Heart right ventricle (tissue), 16 donors: ENCODE data around the gene EEPD1. TPM values are rescaled to one million over a fixed set of nuclear protein-coding genes. Genes with fewer than 3 reads are reported as not detected.

ENCODE experiments used
- ATAC-seq, 8 donors: fragments of 200-7000 bp; cut with Tn5 transposase; one replicate each; pipeline ENCODE4 v1.9.1; 2020; ENCODE audit warnings: mild to moderate bottlenecking in 8 of 8, moderate library complexity in 8 of 8, moderate number of reproducible peaks in 1 of 8
- DNase-seq, 2 donors: peaks; one replicate each; pipeline ENCODE4 v3.0.0-alpha.2; 2020
- H3K27ac ChIP-seq, 10 donors: fragments of 200-600 bp; sonication (generic) in 2 of 10; one replicate each; pipeline versions ENCODE4 v1.5.0 to v1.8.0; 2020 to 2022; ENCODE audit warnings: mild to moderate bottlenecking in 3 of 10
- H3K27me3 ChIP-seq, 7 donors: fragments of 200-600 bp; one replicate each; pipeline ENCODE4 v1.8.0; 2021 to 2022; ENCODE audit warnings: mild to moderate bottlenecking in 2 of 7
- H3K36me3 ChIP-seq, 9 donors: fragments of 200-600 bp; sonication (generic) in 1 of 9; one replicate each; pipeline versions ENCODE4 v1.5.0 to v1.8.0; 2020 to 2022; ENCODE audit warnings: mild to moderate bottlenecking in 2 of 9
- H3K4me1 ChIP-seq, 9 donors: fragments of 200-600 bp; sonication (generic) in 1 of 9; one replicate each; pipeline versions ENCODE4 v1.5.0 to v1.8.0; 2020 to 2022; ENCODE audit warnings: mild to moderate bottlenecking in 4 of 9
- H3K4me3 ChIP-seq, 10 donors: fragments of 200-600 bp; sonication (generic) in 2 of 10; one replicate each; pipeline versions ENCODE4 v1.5.0 to v1.8.0; 2020 to 2022; ENCODE audit warnings: mild to moderate bottlenecking in 7 of 10, moderate library complexity in 2 of 10
- H3K9me3 ChIP-seq, 11 donors: fragments of 200-600 bp in 10 of 11; sonication (generic) in 2 of 11; one replicate each; pipeline versions ENCODE4 v1.5.0 to v1.8.0; 2013 to 2022; ENCODE audit warnings: mild to moderate bottlenecking in 2 of 11, control low read depth in 1 of 11, moderate library complexity in 1 of 11
- CTCF ChIP-seq, 9 donors: fragments of 200-600 bp; sonication (generic) in 2 of 9; IDR thresholded peaks; one replicate each; pipeline versions ENCODE4 v1.5.0 to v1.8.0; 2021 to 2022; ENCODE audit warnings: antibody characterized with exemption in 9 of 9, mild to moderate bottlenecking in 5 of 9, moderate library complexity in 1 of 9
- WGBS, 2 donors: extraction: QIAGEN DNeasy Blood & Tissue Kit; methylation state at CpG; one replicate each; pipeline ENCODE4 v1.1.7; 2013; ENCODE audit warnings: inconsistent platforms in 1 of 2; 5-methylcytosine and 5-hydroxymethylcytosine counted together
- intact Hi-C, 10 donors: fragments of 100-400 bp; cut with DNase I; formaldehyde crosslinking; loops; one replicate each; pipeline versions ENCODE4 v1.11.1 to v1.14.2; 2022
- polyA plus RNA-seq, 2 donors: library from polyadenylated mRNA; stranded (reverse); fragments of 200-250 nt; gene quantifications; one replicate each; pipeline ENCODE4 v1.2.3, GENCODE V29; 2013
- total RNA-seq, 10 donors: library from RNA; stranded (reverse); fragmentation: NEBNext Ultra II Directional in 3 of 10; extraction: Animal tissue kit (Norgen Biotek cat#: 25700) in 3 of 10; gene quantifications; one replicate each; pipeline versions ENCODE4 v1.2.1 to v1.2.4, GENCODE V29; 2021 to 2023
- donor health status: Arrhythmogenic right ventricular cardiomyopathy.
- donor health status: ischemic (EF 13 %, LVEDD 7.1; RV severe dilation, severe dysfunction).
- donor health status: healthy with polysubstance abuse.
- donor health status: DM: no; HTN: yes; CAD: no.
- donor health status: DM: no; HTN: no; CAD: no.
- donor health status: ischemic (EF 25% LVEDD 6.9; RV normal size, moderate dysfunction).
- donor health status: ischemic (EF 25% LVEDD 5.7; RV mildly dilated, moderate dysfunction).
- donor health status: healthy.
- donor health status: DM: yes; HTN: yes; CAD: no.
- donor health status: Ischemic cardiomyopathy.
- donor health status: ischemic (EF 35%, LVEDD 5.7; RV mildly dilated, moderate dysfunction).
- donor health status: nonischemic (EF 11% LVEDD 7.7; RV severe dilation, severe dysfunction).
- donor health status: DM: yes; HTN: yes; CAD: no.
- donor health status: PGD.
- donor health status: ischemic (EF 29% LVEDD 5.4; RV normal size, mild dysfunction).
- donor health status: nonischemic (EF 23%, LVEDD 6.1; RV moderate dilation, normal function).

Gene EEPD1
- total and polyA plus RNA-seq, 12 donors, result 6.1 to 15.2 (median 8.4) TPM

GRCh38 chr7:36161996-36162395 lies 8.9 kb downstream of the EEPD1 start:
- H3K27ac ChIP-seq, result no peak overlapping the region
- no peak for TF ChIP-seq CTCF (IDR thresholded peaks at IDR 0.05)
- intact Hi-C loops, result no loop called here
- H3K9me3 ChIP-seq, result no peaks in the 10 kb centered on the region
- peaks cover 0 to 5% (median 0%) of the 10 kb centered on the region in 9 donors for H3K36me3 ChIP-seq
- peaks cover 2 to 65% (median 41%) of the 10 kb centered on the region in 9 donors for H3K4me1 ChIP-seq
- WGBS, 2 donors, result 93 to 95% methylated on average over 1 of the region's 1 CpG
- no peak overlapping the region for H3K4me3 ChIP-seq
- ATAC-seq (no peak), DNase-seq (no peak)
- H3K27me3 ChIP-seq, result no peaks in the 10 kb centered on the region

- Histone ChIP-seq H3K36me3 (peaks cover 0 to 5% (median 0%) of the 10 kb centered on the region in 9 donors), H3K4me1 (peaks cover 0 to 34% (median 10%) of the 10 kb centered on the region in 9 donors), H3K4me3 (no peak overlapping the region), H3K9me3 (no peaks in the 10 kb centered on the region), H3K27me3 (no peaks in the 10 kb centered on the region), H3K27ac (no peak overlapping the region)
- no peak for TF ChIP-seq CTCF (IDR thresholded peaks at IDR 0.05)
- 41 to 57% methylated on average over 2 of the region's 2 CpGs for WGBS, 2 donors
- DNase-seq (no peak), ATAC-seq (peak in 1 of 8 donors; percentile 27)
- intact Hi-C loops, result loop anchor here in 1 of 10 donors (5.0 kb wide), 1 partner anchor 37 kb away; no protein-coding TSS in a partner anchor
These were observed 12.0 kb downstream of the EEPD1 start for GRCh38 chr7:36165059-36165458.

- no peak for DNase-seq
- Histone ChIP-seq H3K4me1 (peaks cover 0 to 27% (median 7%) of the 10 kb centered on the region in 9 donors), H3K36me3 (peaks cover 0 to 5% (median 0%) of the 10 kb centered on the region in 9 donors), H3K9me3 (no peaks in the 10 kb centered on the region), H3K27me3 (no peaks in the 10 kb centered on the region), H3K4me3 (no peak overlapping the region), H3K27ac (no peak overlapping the region)
- intact Hi-C loops, result loop anchor here in 1 of 10 donors (5.0 kb wide), 1 partner anchor 36 kb away; no protein-coding TSS in a partner anchor
- no peak for TF ChIP-seq CTCF (IDR thresholded peaks at IDR 0.05)
- WGBS, 2 donors, result 93 to 96% methylated on average over 4 of the region's 4 CpGs
- no peak for ATAC-seq
These were observed 12.7 kb downstream of the EEPD1 start for GRCh38 chr7:36165802-36166201.

DNA sequence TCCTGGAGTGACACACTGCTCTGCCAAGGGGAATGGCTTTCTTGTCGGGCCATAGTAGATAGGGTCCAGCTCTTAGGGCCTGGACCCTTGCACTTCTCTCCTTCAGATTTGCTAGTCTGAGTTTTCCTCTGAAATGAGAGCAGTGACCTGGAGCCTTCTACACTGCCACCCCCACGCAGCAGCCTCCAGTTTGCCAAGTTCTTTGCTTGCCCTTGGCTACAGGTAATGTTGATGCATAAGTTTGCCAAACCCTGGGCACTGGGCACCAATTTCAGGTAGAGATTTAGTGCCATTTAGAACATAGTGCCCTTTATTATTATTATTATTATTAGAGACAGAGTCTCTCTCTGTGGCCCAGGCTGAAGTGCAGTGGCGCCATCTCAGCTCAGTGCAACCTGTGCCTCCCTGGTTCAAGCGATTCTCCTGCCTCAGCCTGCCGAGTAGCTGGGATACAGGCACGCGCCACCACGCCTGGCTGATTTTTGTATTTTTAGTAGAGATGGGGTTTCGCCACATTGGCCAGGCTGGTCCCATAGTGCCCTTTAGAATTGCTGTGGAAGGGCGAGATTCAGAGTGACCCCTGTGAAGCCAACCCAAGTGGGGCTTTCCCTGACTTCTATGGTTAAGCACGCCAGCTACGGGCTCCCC lies 14.5 kb downstream of the EEPD1 start:
- WGBS, 2 donors, result 96 to 98% methylated on average over 12 of the region's 12 CpGs
- DNase-seq (no peak), ATAC-seq (no peak)
- H3K27me3 ChIP-seq, result no peaks in the 10 kb centered on the region
- H3K36me3 ChIP-seq, result peaks cover 0 to 5% (median 0%) of the 10 kb centered on the region in 9 donors
- TF ChIP-seq CTCF (IDR thresholded peaks at IDR 0.05), result no peak
- no peak overlapping the region for H3K4me3 ChIP-seq
- no peak overlapping the region for H3K27ac ChIP-seq
- no peaks in the 10 kb centered on the region for H3K9me3 ChIP-seq
- intact Hi-C loops, result loop anchor here in 1 of 10 donors (5.0 kb wide), 1 partner anchor 35 kb away; no protein-coding TSS in a partner anchor
- H3K4me1 ChIP-seq, result peaks cover 0 to 11% (median 0%) of the 10 kb centered on the region in 9 donors
